ENCODE data around the gene LAYN. TPM values are rescaled to one million over a fixed set of nuclear protein-coding genes. Genes with fewer than 3 reads are reported as not detected.

LAYN gene
- total and polyA plus RNA-seq, 9 of the 15 experiments (the other 6 are each of a cell fraction or from before 2014, with no cell fraction given) = not detected

GRCh38 chr11:111530091-111530490, 10.4 kb upstream of the LAYN start:
- Histone ChIP-seq H3K9me1 (ENCODE audit: control insufficient read depth, insufficient read depth, low read length) (no peaks in the 10 kb centered on the region), H3K4me1 (replicated peaks in 1 of 2; ENCODE audit: control insufficient read depth in 2 of 2, insufficient read depth in 2 of 2, low read length in 2 of 2) (no peaks in the 10 kb centered on the region), H2AFZ (ENCODE audit: low read depth, low read length) (no peak overlapping the region), H3K27ac (ENCODE audit: extremely low read depth, low read depth, low read length) (no peak overlapping the region), H3K36me3 (ENCODE audit: control insufficient read depth, insufficient read depth, low read length) (no peaks in the 10 kb centered on the region), H4K20me1 (replicated peaks; ENCODE audit: control insufficient read depth, insufficient read depth, low read length) (no peaks in the 10 kb centered on the region), H3K79me2 (ENCODE audit: control insufficient read depth, insufficient read depth, low read length) (no peaks in the 10 kb centered on the region), H3K9ac (ENCODE audit: insufficient read depth in 1 of 2, low read depth in 2 of 2, low read length in 2 of 2) (no peak overlapping the region), H3K9me3 (replicated peaks; ENCODE audit: control insufficient read depth, insufficient read depth, low read depth, low read length) (no peaks in the 10 kb centered on the region), H3K27me3 (ENCODE audit: control insufficient read depth in 2 of 2, insufficient read depth in 2 of 2, low read length in 2 of 2) (peaks cover 6 to 12% of the 10 kb centered on the region in 2 experiments; a peak in 3 of 5 replicates), H3K4me2 (ENCODE audit: insufficient read depth, low read length) (no peak overlapping the region), H3K4me3 (no peak overlapping the region)
- TF ChIP-seq THAP7 (CRISPR knock-in tag; IDR thresholded peaks at IDR 0.05) = no peak
- 0 out of 4 replicates have a peak, but pooled peaks of 1 of the 2 experiments have one; percentile 13 for TF ChIP-seq KDM1A (IDR thresholded peaks at IDR 0.05)
- ChIA-PET CTCF (ENCODE audit: low intra/inter-chr PET ratio) (no interaction called here), POLR2A (interaction anchor here (0.7 kb wide), 1 partner anchor 1329 kb away, joined by 3 read pairs; no protein-coding TSS in a partner anchor)
- no peak for FAIRE-seq
- WGBS (ENCODE audit: insufficient coverage, low coverage, missing lambda C conversion rate) = 0% methylated on average over 3 of the region's 3 CpGs
- BruUV-seq (replicated peaks) = no TSS peak
- in situ Hi-C loops (cut with MboI) = no loop called here
- ATAC-seq = no peak
- no peak for DNase-seq (ENCODE audit: extremely low read depth in 1 of 4, low spot score in 3 of 4)
- intact Hi-C loops (cut with micrococcal nuclease) = no loop called here

DNA sequence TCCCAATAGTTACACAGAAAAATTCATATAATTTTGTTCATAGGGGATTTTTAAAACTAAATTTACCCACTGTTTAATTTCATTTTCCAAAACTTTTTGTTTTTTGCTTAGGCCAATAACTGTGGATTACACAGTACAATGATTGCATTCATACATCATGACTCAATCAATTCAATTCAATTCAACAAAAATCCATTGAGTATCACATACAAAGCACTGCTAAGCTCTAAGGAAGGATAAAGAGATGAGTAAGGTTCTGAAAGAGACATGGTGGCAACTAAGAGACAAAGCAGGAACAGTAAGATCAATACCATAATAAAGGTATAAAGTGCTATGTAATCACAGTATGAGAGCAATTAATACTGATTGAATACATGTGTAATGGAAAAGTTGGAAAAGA, 9.4 kb upstream of the LAYN start:
- H4K20me1 ChIP-seq (replicated peaks; ENCODE audit: control insufficient read depth, insufficient read depth, low read length) = no peaks in the 10 kb centered on the region
- intact Hi-C loops (cut with micrococcal nuclease) = no loop called here
- ChIA-PET POLR2A (interaction anchor here (0.6 kb wide), 2 partner anchors 190 to 439 kb away, joined by 3 to 4 read pairs; no protein-coding TSS in a partner anchor), CTCF (ENCODE audit: low intra/inter-chr PET ratio) (no interaction called here)
- H3K9me1 ChIP-seq (ENCODE audit: control insufficient read depth, insufficient read depth, low read length) = no peaks in the 10 kb centered on the region
- no peaks in the 10 kb centered on the region for H3K79me2 ChIP-seq (ENCODE audit: control insufficient read depth, insufficient read depth, low read length)
- H3K9ac ChIP-seq (ENCODE audit: insufficient read depth in 1 of 2, low read depth in 2 of 2, low read length in 2 of 2) = no peak overlapping the region
- FAIRE-seq (no peak), DNase-seq (ENCODE audit: extremely low read depth in 1 of 4, low spot score in 3 of 4) (no peak), ATAC-seq (no peak)
- H3K4me3 ChIP-seq = no peak overlapping the region
- H3K27me3 ChIP-seq (ENCODE audit: control insufficient read depth in 2 of 2, insufficient read depth in 2 of 2, low read length in 2 of 2) = peaks cover 6 to 12% of the 10 kb centered on the region in 2 experiments; a peak in 3 of 5 replicates
- in situ Hi-C loops (cut with MboI) = no loop called here
- H3K36me3 ChIP-seq (ENCODE audit: control insufficient read depth, insufficient read depth, low read length) = no peaks in the 10 kb centered on the region
- no TSS peak for BruUV-seq (replicated peaks)
- H3K4me1 ChIP-seq (replicated peaks in 1 of 2; ENCODE audit: control insufficient read depth in 2 of 2, insufficient read depth in 2 of 2, low read length in 2 of 2) = no peaks in the 10 kb centered on the region
- H3K27ac ChIP-seq (ENCODE audit: extremely low read depth, low read depth, low read length) = no peak overlapping the region
- no peak overlapping the region for H3K4me2 ChIP-seq (ENCODE audit: insufficient read depth, low read length)
- no peak overlapping the region for H2AFZ ChIP-seq (ENCODE audit: low read depth, low read length)
- H3K9me3 ChIP-seq (replicated peaks; ENCODE audit: control insufficient read depth, insufficient read depth, low read depth, low read length) = no peaks in the 10 kb centered on the region
- TF ChIP-seq ZNF778 (CRISPR knock-in tag; IDR thresholded peaks at IDR 0.05) (no peak), HIVEP1 (CRISPR knock-in tag; IDR thresholded peaks at IDR 0.05) (no peak), ZNF431 (CRISPR knock-in tag; IDR thresholded peaks at IDR 0.05) (no peak), TEAD4 (IDR thresholded peaks at IDR 0.05; ENCODE audit: low read length) (no peak), TEAD4 (CRISPR knock-in tag; IDR thresholded peaks at IDR 0.05; ENCODE audit: borderline replicate concordance) (no peak), PCBP1 (IDR thresholded peaks at IDR 0.05; ENCODE audit: low read depth, low read length, poor library complexity, severe bottlenecking) (no peak), NCOA6 (IDR thresholded peaks at IDR 0.05) (no peak), ELF2 (CRISPR knock-in tag; IDR thresholded peaks at IDR 0.05) (no peak), GTF3C2 (IDR thresholded peaks at IDR 0.05; ENCODE audit: borderline replicate concordance, extremely low read depth, insufficient read length) (no peak), ZBTB7A (IDR thresholded peaks at IDR 0.05; ENCODE audit: borderline replicate concordance, control insufficient read depth, low read depth, low read length) (no peak), MEIS2 (IDR thresholded peaks at IDR 0.05; ENCODE audit: partially characterized antibody) (no peak), CBFA2T3 (IDR thresholded peaks at IDR 0.05) (no peak), ASH1L (IDR thresholded peaks at IDR 0.05; ENCODE audit: borderline replicate concordance, low read depth, partially characterized antibody) (no peak)

Measured in K562 (cell line).